SH-SY5Y (cell line): Measurements from ENCODE around the gene EGFL6.

Experiments
- GATA2 ChIP-seq: IDR thresholded peaks from 2 replicates; pipeline ENCODE4 v1.6.1; 2011; ENCODE audit warnings: mild to moderate bottlenecking, low read depth, low read length
- GATA3 ChIP-seq: IDR thresholded peaks from 2 replicates; pipeline ENCODE4 v1.6.1; 2011; ENCODE audit warnings: low read depth, mild to moderate bottlenecking, low read length, moderate library complexity

- TF ChIP-seq GATA3, result no peak
- TF ChIP-seq GATA2, result no peak
Observed at GRCh38 chrX:13545726-13546125, 23.7 kb upstream of the EGFL6 start.
